ENCODE data around the gene SELENOO.

Gene SELENOO

GRCh38 chr22:50218153-50218995, 17.6 kb downstream of the SELENOO start:
- DNase-seq, result no peak

GRCh38 chr22:50218996-50219727, 18.4 kb downstream of the SELENOO start:
- peak; percentile 44 for DNase-seq

- no peak for DNase-seq
Measured at GRCh38 chr22:50219800-50220602, 19.2 kb downstream of the SELENOO start.

GRCh38 chr22:50220603-50221409, 20.0 kb downstream of the SELENOO start:
- DNase-seq, result no peak

GRCh38 chr22:50221410-50222300, 20.8 kb downstream of the SELENOO start:
- no peak for DNase-seq

GRCh38 chr22:50222508-50222907, 21.7 kb downstream of the SELENOO start:
- no peak for DNase-seq

GRCh38 chr22:50224071-50224470, 23.3 kb downstream of the SELENOO start:
- DNase-seq, result no peak

GRCh38 chr22:50225200-50225969, 24.6 kb downstream of the SELENOO start:
- DNase-seq, result no peak

GRCh38 chr22:50226063-50226874, 25.5 kb downstream of the SELENOO start:
- DNase-seq, result no peak

GRCh38 chr22:50226875-50227165, 26.0 kb downstream of the SELENOO start:
- no peak for DNase-seq

GRCh38 chr22:50227579-50228215, 26.9 kb downstream of the SELENOO start:
- DNase-seq, result no peak

GRCh38 chr22:50228366-50228765, 27.6 kb downstream of the SELENOO start:
- no peak for DNase-seq

GRCh38 chr22:50229370-50229769, 28.6 kb downstream of the SELENOO start:
- no peak for DNase-seq

- no peak for DNase-seq
Measured at GRCh38 chr22:50232481-50233151, 31.8 kb downstream of the SELENOO start.

GRCh38 chr22:50233223-50233622, 32.4 kb downstream of the SELENOO start:
- DNase-seq, result no peak

GRCh38 chr22:50236731-50237409, 36.1 kb downstream of the SELENOO start:
- DNase-seq, result no peak

- no peak for DNase-seq
Measured at GRCh38 chr22:50238755-50239154, 37.9 kb downstream of the SELENOO start.

- DNase-seq, result no peak
Measured at GRCh38 chr22:50242406-50242949, 41.7 kb downstream of the SELENOO start.

All from NCI-H2171 treated with DMSO at 0.1 percent for 48 hours (cell line).